ENCODE data around the gene SMOC2.

The SMOC2 gene

GRCh38 chr6:168410554-168411011 is 30.4 kb upstream of the SMOC2 start (continued):
- no peak for TF ChIP-seq ATF2 (tag by site-specific recombination; IDR thresholded peaks at IDR 0.05; ENCODE audit: low read depth)
- TF ChIP-seq ZNF510 (tag by site-specific recombination; IDR thresholded peaks at IDR 0.05; ENCODE audit: insufficient replicate concordance): no peak
- TF ChIP-seq ZNF560 (tag by site-specific recombination; IDR thresholded peaks at IDR 0.05; ENCODE audit: borderline replicate concordance): no peak

- Histone ChIP-seq H3K36me3 (ENCODE audit: control insufficient read depth in 2 of 2, insufficient read depth in 1 of 2, low read length in 2 of 2) (no peaks in the 10 kb centered on the region), H3K4me1 (ENCODE audit: control insufficient read depth, insufficient read depth, low read length) (no peaks in the 10 kb centered on the region), H3K27ac (ENCODE audit: extremely low read depth, low read depth, low read length) (no peak overlapping the region), H3K4me3 (ENCODE audit: low read depth, low read length) (no peak overlapping the region), H3K9me3 (ENCODE audit: control insufficient read depth, insufficient read depth, low read depth, low read length) (no peaks in the 10 kb centered on the region)
- ChIA-PET POLR2A (no interaction called here), CTCF (no interaction called here)
- TF ChIP-seq ZBTB26 (tag by site-specific recombination; optimal IDR thresholded peaks at IDR 0.05) (no peak), KLF17 (tag by site-specific recombination; IDR thresholded peaks at IDR 0.05) (no peak), ZNF555 (tag by site-specific recombination; conservative IDR thresholded peaks at IDR 0.05) (no peak), GLI4 (tag by site-specific recombination; IDR thresholded peaks at IDR 0.05) (no peak)
Measured at GRCh38 chr6:168411130-168411529, 29.9 kb upstream of the SMOC2 start.

- no peak overlapping the region for H3K4me3 ChIP-seq (ENCODE audit: low read depth, low read length)
- H3K27ac ChIP-seq (ENCODE audit: extremely low read depth, low read depth, low read length): no peak overlapping the region
- POLR2A ChIA-PET: no interaction called here
- H3K36me3 ChIP-seq (ENCODE audit: control insufficient read depth in 2 of 2, insufficient read depth in 1 of 2, low read length in 2 of 2): no peaks in the 10 kb centered on the region
- no peaks in the 10 kb centered on the region for H3K4me1 ChIP-seq (ENCODE audit: control insufficient read depth, insufficient read depth, low read length)
- CTCF ChIA-PET: interaction anchor here (0.5 kb wide), 1 partner anchor 72 kb away, joined by 4 read pairs; no protein-coding TSS in a partner anchor
- H3K9me3 ChIP-seq (ENCODE audit: control insufficient read depth, insufficient read depth, low read depth, low read length): no peaks in the 10 kb centered on the region
- TF ChIP-seq ZSCAN5A (tag by site-specific recombination; IDR thresholded peaks at IDR 0.05): no peak
- TF ChIP-seq KLF9 (tag by site-specific recombination; IDR thresholded peaks at IDR 0.05; ENCODE audit: low read depth): no peak
- TF ChIP-seq ZNF791 (tag by site-specific recombination; IDR thresholded peaks at IDR 0.05): no peak
- TF ChIP-seq ZNF521 (tag by site-specific recombination; IDR thresholded peaks at IDR 0.05): no peak
- no peak for TF ChIP-seq PRDM2 (tag by site-specific recombination; IDR thresholded peaks at IDR 0.05; ENCODE audit: borderline replicate concordance)
- TF ChIP-seq TRIM28 (IDR thresholded peaks at IDR 0.05; ENCODE audit: borderline replicate concordance, low read length): no peak
- TF ChIP-seq CTCF (tag by site-specific recombination; IDR thresholded peaks at IDR 0.05): no peak
- TF ChIP-seq ZNF112 (tag by site-specific recombination; IDR thresholded peaks at IDR 0.05): no peak
- no peak for TF ChIP-seq ZNF645 (tag by site-specific recombination; IDR thresholded peaks at IDR 0.05)
- TF ChIP-seq ZNF48 (tag by site-specific recombination; IDR thresholded peaks at IDR 0.05): no peak
Measured at GRCh38 chr6:168411793-168412192, 29.2 kb upstream of the SMOC2 start.

Data from HEK293 (cell line).